ENCODE measurements around the gene RPL7L1.
"Not testable (repeated sequence)": the region's sequence is repeated elsewhere in the genome, so short reads cannot be mapped to it uniquely, and the experiment has no call there.

Gene RPL7L1

DNA sequence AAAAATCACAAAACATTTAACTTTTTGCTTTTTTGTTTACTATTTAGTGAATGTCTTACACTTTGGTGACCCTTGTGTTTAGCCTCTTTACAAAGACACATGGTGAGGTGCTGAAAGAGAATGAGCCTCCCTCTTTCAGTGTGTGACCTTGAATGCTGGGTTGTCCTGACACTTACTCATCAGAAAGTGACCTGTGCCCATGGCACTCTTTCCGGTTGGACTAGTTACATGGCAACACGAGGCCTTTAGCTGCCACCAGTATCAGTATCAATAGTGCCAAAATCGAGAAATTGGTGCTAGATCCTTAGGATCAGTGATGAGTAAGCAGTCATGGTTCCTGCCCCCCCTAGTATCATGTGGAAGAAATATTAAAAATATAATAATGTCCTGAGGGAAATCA is 1.7 kb upstream of the RPL7L1 start:
- no peak for TF ChIP-seq ZNF274 (IDR thresholded peaks at IDR 0.05; ENCODE audit: low read depth, low read length)
- H3K4me3 ChIP-seq (ENCODE audit: low read length), result no peak overlapping the region

GRCh38 chr6:42880240-42880817 is 913 bp downstream of the RPL7L1 start:
- H3K4me3 ChIP-seq (ENCODE audit: low read length), result peak overlapping the region; percentile 96

DNA sequence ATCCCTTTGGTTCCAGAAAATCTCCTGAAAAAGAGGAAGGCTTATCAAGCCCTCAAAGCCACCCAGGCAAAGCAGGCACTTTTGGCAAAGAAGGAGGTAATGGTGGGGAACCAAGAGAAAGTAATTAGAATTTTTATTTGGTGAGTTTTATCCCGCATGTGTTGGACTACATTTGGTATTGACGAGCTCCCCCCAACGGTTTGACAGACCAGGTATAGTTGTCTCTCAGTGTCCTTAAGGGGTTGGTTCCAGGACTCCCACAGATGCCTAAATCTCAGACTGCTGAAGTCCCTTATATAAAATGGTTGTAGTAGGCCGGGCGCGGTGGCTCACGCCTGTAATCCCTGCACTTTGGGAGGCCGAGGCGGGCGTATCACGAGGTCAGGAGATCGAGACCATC is 1.5 kb downstream of the RPL7L1 start:
- peak overlapping the region; percentile 96 for H3K4me3 ChIP-seq (ENCODE audit: low read length)

- TF ChIP-seq ZNF274 (IDR thresholded peaks at IDR 0.05; ENCODE audit: low read depth, low read length), result no peak
- H3K4me3 ChIP-seq (ENCODE audit: low read length), result no peak overlapping the region
These were observed 6.3 kb downstream of the RPL7L1 start for GRCh38 chr6:42885702-42886101.

DNA sequence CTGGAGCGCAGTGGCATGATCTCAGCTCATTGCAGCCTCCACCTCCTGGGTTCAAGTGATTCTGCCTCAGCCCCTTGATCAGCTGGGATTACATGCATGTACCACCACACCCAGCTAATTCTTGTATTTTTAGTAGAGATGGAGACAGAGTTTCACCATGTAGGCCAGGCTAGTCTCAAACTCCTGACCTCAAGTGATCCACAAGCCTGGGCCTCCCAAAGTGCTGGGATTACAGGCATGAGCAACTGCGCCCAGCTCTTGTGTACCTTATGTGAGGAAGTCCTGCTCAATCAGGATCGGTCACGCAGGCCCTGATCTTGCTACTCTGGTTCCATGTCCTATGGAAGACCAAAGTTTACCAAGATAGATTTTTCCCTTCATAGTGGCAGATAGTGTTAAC is 8.8 kb downstream of the RPL7L1 start:
- H3K4me3 ChIP-seq (ENCODE audit: low read length), result not testable (repeated sequence)

DNA sequence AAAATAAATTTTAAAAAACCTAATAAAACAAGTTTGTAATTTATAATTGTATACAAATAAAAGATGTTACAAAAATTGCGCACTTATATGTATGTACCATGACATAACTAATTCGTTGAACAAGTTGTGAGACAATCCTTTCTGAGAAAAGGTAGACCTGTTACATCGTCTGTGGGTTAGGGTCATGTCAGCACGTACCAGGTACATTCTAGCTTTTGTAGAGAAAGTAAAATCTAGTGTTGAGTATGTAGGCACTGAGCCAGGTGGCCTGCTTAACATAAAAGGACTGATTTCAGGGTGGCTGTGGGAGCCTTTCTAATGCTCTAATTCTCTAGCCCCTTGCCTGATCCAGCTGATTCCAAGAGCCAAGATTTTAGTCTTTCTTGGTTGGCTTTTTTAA is 10.4 kb downstream of the RPL7L1 start:
- H3K4me3 ChIP-seq (ENCODE audit: low read length), result peak overlapping the region; percentile 78
- no peak for TF ChIP-seq ZNF274 (IDR thresholded peaks at IDR 0.05; ENCODE audit: low read depth, low read length)

GRCh38 chr6:42890311-42891198 is 11.1 kb downstream of the RPL7L1 start:
- H3K4me3 ChIP-seq (ENCODE audit: low read length), result peak overlapping the region; percentile 78
- no peak for TF ChIP-seq ZNF274 (IDR thresholded peaks at IDR 0.05; ENCODE audit: low read depth, low read length)

GRCh38 chr6:42891199-42891722 is 11.8 kb downstream of the RPL7L1 start:
- H3K4me3 ChIP-seq (ENCODE audit: low read length), result peak overlapping the region; percentile 78; the same call in 1 of the 2 replicates
- no peak for TF ChIP-seq ZNF274 (IDR thresholded peaks at IDR 0.05; ENCODE audit: low read depth, low read length)

DNA sequence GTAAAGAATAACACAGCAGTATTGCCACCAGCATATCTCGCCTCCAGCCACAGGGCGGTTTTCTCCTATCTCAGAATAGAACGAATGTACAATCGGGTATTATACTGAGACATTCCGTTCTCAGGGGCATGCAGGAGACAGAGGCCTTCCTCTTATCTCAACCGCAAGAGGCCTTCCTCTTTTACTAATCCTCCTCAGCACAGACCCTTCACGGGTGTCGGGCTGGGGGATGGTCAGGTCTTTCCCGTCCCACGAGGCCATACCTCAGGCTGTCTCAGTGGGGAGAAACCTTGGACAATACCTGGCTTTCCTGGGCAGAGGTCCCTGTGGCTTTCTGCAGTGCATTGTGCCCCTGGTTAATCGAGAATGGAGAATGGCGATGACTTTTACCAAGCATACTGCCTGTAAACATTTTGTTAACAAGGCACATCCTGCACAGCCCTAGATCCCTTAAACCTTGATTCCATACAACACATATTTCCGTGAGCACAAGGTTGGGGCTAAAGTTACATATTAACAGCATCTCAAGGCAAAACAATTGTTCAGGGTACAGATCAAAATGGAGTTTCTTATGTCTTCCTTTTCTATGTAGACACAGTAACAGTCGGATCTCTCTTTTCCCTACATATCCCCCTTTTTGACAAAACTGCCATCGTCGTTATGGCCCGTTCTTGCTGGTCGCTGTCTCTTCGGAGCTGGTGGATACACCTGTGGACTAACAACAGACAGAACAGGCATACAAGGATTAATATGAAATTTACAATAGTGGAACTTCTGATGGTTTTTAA is 14.8 kb downstream of the RPL7L1 start:
- H3K4me3 ChIP-seq (ENCODE audit: low read length), result not testable (repeated sequence)

- H3K4me3 ChIP-seq (ENCODE audit: low read length), result no peak overlapping the region
- TF ChIP-seq ZNF274 (IDR thresholded peaks at IDR 0.05; ENCODE audit: low read depth, low read length), result no peak
These were observed 16.8 kb downstream of the RPL7L1 start for GRCh38 chr6:42896178-42896719.

DNA sequence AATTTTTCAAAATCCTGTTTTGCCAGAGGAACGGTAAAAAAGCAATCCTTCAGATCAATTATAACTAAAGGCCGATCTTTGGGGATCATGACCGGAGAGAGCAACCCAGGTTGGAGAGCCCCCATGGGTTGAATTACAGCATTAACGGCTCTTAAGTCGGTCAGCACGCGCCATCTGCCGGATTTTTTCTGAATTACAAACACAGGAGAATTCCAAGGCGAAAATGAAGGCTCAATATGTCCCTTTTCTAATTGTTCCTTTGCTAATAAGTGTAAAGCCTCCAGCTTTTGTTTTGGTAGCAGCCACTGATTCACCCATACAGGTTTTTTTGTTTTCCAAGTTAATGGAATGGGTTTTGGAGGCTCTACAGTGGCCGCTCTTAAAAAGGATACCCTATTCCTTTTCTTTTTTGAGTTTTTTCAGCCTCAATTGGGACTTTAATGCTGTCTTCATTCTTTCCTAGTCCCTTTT is 19.5 kb downstream of the RPL7L1 start:
- TF ChIP-seq ZNF274 (IDR thresholded peaks at IDR 0.05; ENCODE audit: low read depth, low read length), result no peak
- H3K4me3 ChIP-seq (ENCODE audit: low read length), result no peak overlapping the region

- no peak overlapping the region for H3K4me3 ChIP-seq (ENCODE audit: low read length)
- no peak for TF ChIP-seq ZNF274 (IDR thresholded peaks at IDR 0.05; ENCODE audit: low read depth, low read length)
These were observed 20.5 kb downstream of the RPL7L1 start for GRCh38 chr6:42899871-42900270.

GRCh38 chr6:42901538-42901957 is 22.1 kb downstream of the RPL7L1 start:
- no peak for TF ChIP-seq ZNF274 (IDR thresholded peaks at IDR 0.05; ENCODE audit: low read depth, low read length)
- H3K4me3 ChIP-seq (ENCODE audit: low read length), result no peak overlapping the region

DNA sequence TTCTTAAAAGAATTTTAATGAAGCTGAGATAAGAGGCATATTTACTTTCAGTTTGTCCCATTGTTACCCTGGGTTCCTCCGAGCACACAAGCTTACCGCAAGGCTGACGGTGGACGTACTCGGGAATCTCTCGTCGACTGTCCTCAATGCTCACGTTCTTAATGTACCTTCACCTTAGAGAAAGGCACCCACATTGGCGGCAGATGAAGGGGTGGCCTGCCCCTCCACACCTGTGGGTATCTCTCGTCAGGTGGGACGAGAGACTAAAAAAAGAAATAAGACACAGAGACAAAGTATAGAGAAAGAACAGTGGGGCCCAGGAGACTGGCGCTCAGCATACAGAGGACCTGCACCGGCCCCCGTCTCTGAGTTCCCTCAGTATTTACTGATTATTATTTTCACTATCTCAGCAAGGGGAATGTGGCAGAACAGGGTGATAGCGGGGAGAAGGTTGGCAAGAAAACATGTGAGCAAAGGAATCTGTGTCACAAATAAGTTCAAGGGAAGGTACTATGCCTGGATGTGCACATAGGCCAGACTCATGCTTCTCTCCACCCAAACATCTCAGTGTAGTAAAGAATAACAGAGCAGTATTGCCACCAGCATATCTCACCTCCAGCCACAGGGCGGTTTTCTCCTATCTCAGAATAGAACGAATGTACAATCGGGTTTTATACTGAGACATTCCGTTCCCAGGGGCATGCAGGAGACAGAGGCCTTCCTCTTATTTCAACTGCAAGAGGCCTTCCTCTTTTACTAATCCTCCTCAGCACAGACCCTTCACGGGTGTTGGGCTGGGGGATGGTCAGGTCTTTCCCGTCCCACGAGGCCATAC is 23.2 kb downstream of the RPL7L1 start:
- H3K4me3 ChIP-seq (ENCODE audit: low read length), result not testable (repeated sequence)
